CD4-positive, alpha-beta T cell treated with Interferon gamma for 1 hour (primary cell): ENCODE measurements around the gene DYRK1A.
A peak's percentile ranks its signal among the peaks of the same experiment; 100 is the strongest.

Source experiments
- DNase-seq: peaks from one replicate; pipeline ENCODE4 v3.0.0-alpha.2; 2020

The DYRK1A gene

DNA sequence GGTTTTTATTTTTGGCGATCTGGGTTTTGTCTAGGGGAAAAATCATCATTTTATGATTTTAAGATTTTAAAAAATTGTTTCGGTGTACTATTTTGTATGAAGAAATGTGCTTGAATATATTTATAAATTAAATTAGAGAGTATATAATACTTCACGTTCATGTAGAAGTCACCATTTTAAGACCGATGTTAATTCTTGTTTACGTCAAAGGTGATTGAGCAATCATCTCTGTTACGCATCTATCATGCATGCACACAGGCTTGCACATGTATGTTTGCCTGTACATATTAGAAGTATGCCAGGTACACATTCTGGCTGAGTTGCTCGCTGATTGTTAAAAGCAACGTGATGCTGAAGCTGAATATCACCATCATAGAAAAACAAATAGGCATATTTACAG lies 54.7 kb downstream of the DYRK1A start:
- DNase-seq: no peak

GRCh38 chr21:37422382-37422781 lies 55.8 kb downstream of the DYRK1A start:
- no peak for DNase-seq

DNA sequence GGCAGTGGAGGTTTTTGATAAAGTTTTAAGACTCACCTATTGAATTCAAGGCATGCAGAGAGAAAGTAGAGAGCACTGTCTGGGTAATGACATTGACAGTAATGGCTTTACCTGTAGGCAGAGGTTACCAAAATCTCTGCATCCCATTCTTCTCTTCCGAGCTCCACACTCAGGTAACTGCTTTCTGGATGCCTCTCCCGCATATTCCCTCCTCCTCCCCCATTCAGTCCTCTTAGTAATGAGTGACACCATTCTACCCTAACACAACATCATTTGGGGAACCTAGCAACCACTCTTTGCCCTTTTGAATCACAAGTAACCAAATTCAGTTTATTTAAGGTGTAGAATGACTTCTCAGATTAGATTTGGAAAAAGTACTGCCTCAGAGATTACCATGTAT lies 56.5 kb downstream of the DYRK1A start:
- no peak for DNase-seq

- no peak for DNase-seq
These were observed 57.8 kb downstream of the DYRK1A start for GRCh38 chr21:37424396-37424795.

- DNase-seq: no peak
These were observed 58.4 kb downstream of the DYRK1A start for GRCh38 chr21:37425001-37425400.

GRCh38 chr21:37425684-37426083 lies 59.1 kb downstream of the DYRK1A start:
- DNase-seq: no peak

DNA sequence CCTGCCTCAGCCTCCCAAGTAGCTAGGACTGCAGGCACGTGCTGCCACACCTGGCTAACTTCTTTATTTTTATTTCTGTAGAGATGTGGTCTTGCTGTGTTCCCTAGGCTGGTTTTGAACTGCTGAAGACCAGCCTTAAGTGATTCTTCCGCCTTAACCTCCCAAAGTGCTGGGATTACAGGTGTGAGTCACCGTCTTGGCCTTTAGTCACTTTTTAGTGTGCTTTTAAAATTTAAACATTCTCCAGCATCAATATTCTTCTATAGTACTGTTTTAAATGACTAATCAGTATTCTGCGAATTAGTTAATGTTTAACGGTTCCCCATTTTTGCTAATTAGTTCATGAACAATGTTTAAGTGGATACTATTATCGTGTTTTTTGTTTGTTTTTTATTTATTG lies 60.6 kb downstream of the DYRK1A start:
- DNase-seq: no peak

- no peak for DNase-seq
These were observed 62.8 kb downstream of the DYRK1A start for GRCh38 chr21:37429356-37429755.

GRCh38 chr21:37430184-37430821 lies 63.7 kb downstream of the DYRK1A start:
- DNase-seq: no peak

GRCh38 chr21:37431243-37431642 lies 64.7 kb downstream of the DYRK1A start:
- DNase-seq: no peak

DNA sequence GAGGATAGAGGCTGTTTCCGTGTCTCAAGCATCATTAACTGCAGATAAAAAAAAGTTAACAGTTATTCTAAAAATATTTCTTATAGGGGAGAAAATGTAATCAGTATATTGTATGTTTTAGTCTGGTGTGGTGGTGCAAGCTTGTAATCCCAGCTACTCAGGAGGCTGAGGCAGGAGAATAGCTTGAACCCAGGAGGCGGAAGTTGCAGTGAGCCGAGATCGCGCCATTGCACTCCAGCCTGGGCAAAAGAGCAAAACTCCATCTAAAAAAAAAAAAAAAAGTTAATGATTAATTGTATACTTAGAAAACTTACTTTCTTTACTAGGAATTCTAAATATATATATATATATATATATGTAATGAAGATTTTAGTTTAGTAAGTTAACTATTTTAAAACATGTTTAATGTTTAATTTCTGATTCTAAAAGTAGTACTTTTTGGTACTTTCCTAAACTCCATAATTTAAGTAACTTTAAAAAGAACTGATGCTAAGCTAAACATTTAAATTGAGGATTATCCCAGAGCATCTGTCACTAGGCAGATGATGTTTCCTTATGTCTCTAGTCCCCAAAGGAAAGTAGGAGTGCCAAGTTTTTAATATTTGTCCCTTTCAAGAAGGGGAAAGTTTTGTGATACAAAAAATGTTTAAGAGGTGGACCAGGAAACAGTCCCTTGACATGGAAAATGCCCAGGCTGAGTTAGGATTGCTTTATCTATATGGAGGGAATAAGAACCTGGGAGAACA lies 66.3 kb downstream of the DYRK1A start:
- DNase-seq: no peak

DNA sequence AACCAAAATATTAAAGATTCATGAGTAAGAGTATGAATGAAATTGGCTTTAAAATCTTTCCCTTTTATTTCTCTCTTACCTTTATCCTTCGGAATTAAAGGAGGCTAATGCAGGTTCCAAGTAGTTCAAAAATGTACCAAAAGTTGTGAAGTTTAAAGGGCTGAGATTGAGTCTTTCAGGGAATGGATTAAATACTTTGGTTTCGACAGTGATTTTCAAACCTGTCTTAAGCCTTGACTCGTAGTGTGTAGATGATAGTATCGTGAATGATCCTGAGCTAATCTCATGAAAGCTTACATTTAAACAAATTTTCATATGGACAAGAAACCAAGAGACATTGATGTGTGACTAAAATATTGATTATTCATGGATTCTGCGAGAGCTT lies 66.9 kb downstream of the DYRK1A start:
- no peak for DNase-seq

DNA sequence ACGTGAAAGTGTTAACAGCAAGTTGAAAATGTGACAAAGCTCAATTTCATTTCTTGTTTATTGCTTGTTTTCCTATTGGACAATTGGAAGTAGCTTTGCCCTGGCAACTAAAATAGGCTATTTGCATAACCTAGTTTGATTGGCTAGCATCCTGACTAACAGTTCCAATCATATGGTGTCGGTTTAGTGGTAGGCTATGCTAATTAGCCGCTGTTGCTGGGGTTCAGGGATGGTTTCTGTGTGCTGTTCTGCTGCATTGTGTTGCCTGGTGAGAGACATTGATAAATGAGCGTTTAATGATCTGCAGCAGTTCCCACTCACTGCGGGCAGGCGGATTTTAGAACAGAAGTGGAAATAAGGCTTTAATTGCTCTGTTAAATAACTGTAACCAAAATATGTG lies 68.5 kb downstream of the DYRK1A start:
- peak; percentile 67 for DNase-seq

DNA sequence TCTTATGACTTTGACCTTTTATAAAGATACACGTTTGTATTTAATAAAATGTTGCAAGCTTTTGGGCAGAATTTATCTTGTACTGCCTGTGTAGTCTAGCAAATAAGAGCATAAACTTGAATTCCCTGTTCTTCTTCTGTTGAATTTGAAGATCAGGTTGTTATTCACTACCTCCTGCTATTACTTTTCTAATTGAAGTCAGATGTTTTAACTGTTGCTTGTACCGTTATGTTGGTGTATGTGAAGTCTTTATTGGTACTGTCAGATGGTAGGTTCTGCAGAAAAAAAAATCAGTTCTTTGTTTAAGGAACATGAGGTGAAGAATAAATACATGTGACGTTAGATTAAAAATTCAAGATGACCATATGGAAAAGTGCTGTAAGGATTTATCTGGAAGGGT lies 69.1 kb downstream of the DYRK1A start:
- no peak for DNase-seq

- DNase-seq: no peak
These were observed 69.6 kb downstream of the DYRK1A start for GRCh38 chr21:37436174-37436573.

- DNase-seq: no peak
These were observed 71.0 kb downstream of the DYRK1A start for GRCh38 chr21:37437376-37438080.

DNA sequence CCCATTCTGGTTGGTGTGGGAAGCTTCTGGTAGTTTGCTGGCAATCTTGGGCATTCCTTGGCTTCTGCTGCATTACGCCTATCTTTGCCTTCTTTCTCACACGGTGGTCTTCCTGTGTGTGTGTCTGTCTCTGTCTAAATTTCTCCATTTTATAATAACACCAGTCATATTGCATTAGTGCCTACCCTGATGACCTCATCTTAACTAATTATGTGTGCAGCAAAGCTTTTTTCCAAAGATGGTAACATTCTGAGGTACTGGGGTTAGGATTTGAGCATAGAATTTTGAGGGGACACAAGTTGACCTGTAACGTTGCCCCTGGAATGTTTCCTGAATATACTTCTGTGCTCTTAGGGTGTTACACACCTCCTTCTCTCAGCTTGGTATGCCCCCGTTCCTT lies 77.1 kb downstream of the DYRK1A start:
- DNase-seq: no peak

DNA sequence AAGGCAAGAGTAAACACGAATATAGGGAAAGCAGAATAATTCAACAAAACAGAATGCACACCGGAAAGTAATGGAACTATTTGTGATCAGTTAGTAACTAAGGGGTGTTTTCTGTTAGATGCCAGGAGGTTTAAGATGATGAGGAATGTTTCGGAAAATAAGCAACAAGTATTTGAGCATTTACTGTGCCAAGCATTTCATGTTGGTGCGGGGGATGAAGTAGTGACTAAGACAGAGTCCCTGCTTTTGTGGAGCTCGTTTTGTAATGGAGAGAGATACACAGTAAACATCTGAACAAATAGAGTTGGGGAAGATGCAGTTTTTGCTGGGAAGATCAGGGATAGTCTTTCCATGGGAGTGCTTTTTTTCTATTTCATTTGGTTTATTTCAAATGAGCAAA lies 78.7 kb downstream of the DYRK1A start:
- no peak for DNase-seq

DNA sequence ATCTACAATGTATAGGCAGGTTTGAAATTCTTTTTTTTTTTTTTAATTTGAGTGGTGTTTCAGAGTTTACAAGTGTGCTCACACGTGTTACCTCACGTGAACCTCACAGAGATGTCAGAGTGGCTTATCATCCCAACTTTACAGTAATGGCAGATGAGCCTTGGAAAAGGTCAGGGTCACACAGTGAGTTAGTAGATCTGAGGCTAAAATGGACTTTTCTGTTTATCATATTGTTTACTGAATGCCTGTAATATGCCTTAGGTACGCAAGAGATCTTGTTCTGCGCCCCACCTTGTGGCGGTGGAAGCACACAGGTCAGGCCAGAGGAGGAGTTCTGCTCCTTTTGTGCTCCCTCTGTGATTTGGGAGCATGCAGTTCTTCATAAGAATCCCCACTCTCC lies 80.0 kb downstream of the DYRK1A start:
- DNase-seq: no peak

DNA sequence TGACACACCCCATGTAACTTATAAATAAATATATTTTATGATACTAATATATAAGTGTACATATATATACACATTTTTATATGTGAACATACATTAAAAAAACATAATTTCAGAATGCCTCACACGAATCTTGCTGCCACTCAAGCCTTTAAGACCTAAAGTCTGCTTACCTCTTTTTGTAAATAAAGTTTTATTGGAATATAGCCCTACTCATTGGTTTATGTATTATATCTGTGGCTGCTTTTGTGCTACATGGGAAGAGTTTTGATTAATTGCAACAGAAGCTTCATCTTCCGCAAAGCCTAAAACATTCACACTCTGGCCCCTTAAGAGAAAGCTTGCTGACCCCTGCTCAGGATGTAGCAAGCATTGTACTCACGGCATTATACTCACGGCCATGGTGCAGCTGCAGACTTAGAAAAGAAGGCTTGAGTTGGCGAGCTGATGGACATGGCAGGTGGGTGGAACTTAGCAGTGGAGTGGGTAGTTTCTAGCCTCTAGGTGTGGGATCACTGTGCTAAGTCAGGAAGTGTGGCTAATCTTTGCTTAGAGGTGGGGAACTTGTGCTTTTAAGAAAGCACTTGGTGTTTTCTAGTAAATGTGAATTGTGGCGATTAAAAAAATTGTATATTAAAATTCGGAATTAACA lies 80.8 kb downstream of the DYRK1A start:
- DNase-seq: no peak

DNA sequence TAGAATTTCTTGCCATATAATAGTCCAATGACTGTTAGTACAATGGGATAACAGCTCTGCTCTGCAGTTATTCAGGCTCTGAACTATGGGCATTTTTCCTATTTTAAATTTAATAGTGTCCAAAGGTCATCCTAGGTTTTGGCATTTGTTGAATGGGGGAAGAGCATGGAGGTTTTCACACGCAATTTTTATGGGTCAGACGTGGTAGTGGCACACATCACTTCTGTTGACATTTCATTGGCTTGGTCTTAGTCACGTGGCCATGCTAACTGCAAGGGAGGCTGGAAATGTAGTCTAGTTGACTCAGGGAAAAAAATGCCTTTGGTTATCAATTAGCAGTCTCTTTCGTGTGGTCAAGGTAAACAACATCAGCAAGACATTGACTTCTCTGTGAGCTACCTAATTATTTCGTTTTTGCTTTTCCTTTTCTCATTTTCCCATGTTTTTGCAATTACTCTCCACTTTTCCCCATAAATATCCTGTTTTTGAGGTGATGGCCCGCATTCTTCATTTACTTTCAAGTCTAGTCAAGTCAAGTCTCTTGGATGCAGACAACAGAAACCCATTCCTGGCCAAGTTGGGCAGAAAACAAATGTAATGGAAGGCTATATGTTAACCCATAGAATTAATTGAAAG lies 82.8 kb downstream of the DYRK1A start:
- no peak for DNase-seq

- no peak for DNase-seq
These were observed 83.9 kb downstream of the DYRK1A start for GRCh38 chr21:37450445-37450941.

GRCh38 chr21:37451446-37451845 lies 84.9 kb downstream of the DYRK1A start:
- DNase-seq: no peak
